ENCODE data around the gene RNU1-1. TPM values are rescaled to one million over a fixed set of nuclear protein-coding genes. Genes with fewer than 3 reads are reported as not detected.
"Not testable (repeated sequence)": the region's sequence is repeated elsewhere in the genome, so short reads cannot be mapped to it uniquely, and the experiment has no call there.

Gene RNU1-1
- 306 and 832 TPM in 2 replicates for total RNA-seq (2014; rRNA removed; shearing (Covaris generic))

GRCh38 chr1:16514107-16515055, at the start of gene RNU1-1:
Gene RNU1-1 (minus strand): TSS chr1:16514285.
- peak; percentile 82 for DNase-seq (ENCODE audit: low read depth)

GRCh38 chr1:16561035-16561434, 47.0 kb upstream of the RNU1-1 start:
- DNase-seq (ENCODE audit: low read depth) = not testable (repeated sequence)

- DNase-seq (ENCODE audit: low read depth) = not testable (repeated sequence)
Measured at GRCh38 chr1:16560498-16560897, 46.4 kb upstream of the RNU1-1 start.

GRCh38 chr1:16559688-16560087, 45.6 kb upstream of the RNU1-1 start:
- DNase-seq (ENCODE audit: low read depth) = not testable (repeated sequence)

- not testable (repeated sequence) for DNase-seq (ENCODE audit: low read depth)
Measured at GRCh38 chr1:16557034-16557433, 42.9 kb upstream of the RNU1-1 start.

GRCh38 chr1:16553244-16553643, 39.2 kb upstream of the RNU1-1 start:
- DNase-seq (ENCODE audit: low read depth) = not testable (repeated sequence)

GRCh38 chr1:16550212-16550918, 36.3 kb upstream of the RNU1-1 start:
- not testable (repeated sequence) for DNase-seq (ENCODE audit: low read depth)

GRCh38 chr1:16549545-16549944, 35.5 kb upstream of the RNU1-1 start:
- not testable (repeated sequence) for DNase-seq (ENCODE audit: low read depth)

GRCh38 chr1:16547502-16548241, 33.6 kb upstream of the RNU1-1 start:
- DNase-seq (ENCODE audit: low read depth) = not testable (repeated sequence)

- DNase-seq (ENCODE audit: low read depth) = peak; percentile 80
Measured at GRCh38 chr1:16545682-16546095, 31.6 kb upstream of the RNU1-1 start.

GRCh38 chr1:16540421-16540893, 26.4 kb upstream of the RNU1-1 start:
- DNase-seq (ENCODE audit: low read depth) = not testable (repeated sequence)

GRCh38 chr1:16537528-16537927, 23.4 kb upstream of the RNU1-1 start:
- DNase-seq (ENCODE audit: low read depth) = not testable (repeated sequence)

GRCh38 chr1:16536796-16537195, 22.7 kb upstream of the RNU1-1 start:
- not testable (repeated sequence) for DNase-seq (ENCODE audit: low read depth)

GRCh38 chr1:16535898-16536297, 21.8 kb upstream of the RNU1-1 start:
- not testable (repeated sequence) for DNase-seq (ENCODE audit: low read depth)

GRCh38 chr1:16535487-16535886, 21.4 kb upstream of the RNU1-1 start:
- not testable (repeated sequence) for DNase-seq (ENCODE audit: low read depth)

GRCh38 chr1:16534829-16535456, 20.9 kb upstream of the RNU1-1 start:
- peak; percentile 97 for DNase-seq (ENCODE audit: low read depth)

- peak; percentile 60 for DNase-seq (ENCODE audit: low read depth)
Measured at GRCh38 chr1:16534239-16534828, 20.2 kb upstream of the RNU1-1 start.

GRCh38 chr1:16532235-16532991, 18.3 kb upstream of the RNU1-1 start:
- DNase-seq (ENCODE audit: low read depth) = not testable (repeated sequence)

GRCh38 chr1:16528338-16528737, 14.3 kb upstream of the RNU1-1 start:
- not testable (repeated sequence) for DNase-seq (ENCODE audit: low read depth)

- DNase-seq (ENCODE audit: low read depth) = not testable (repeated sequence)
Measured at GRCh38 chr1:16525769-16526168, 11.7 kb upstream of the RNU1-1 start.

Measured in Daoy (cell line).